Activated naive CD8-positive, alpha-beta T cell treated with anti-CD3 and anti-CD28 coated beads, Interleukin-2, amount 10 ng/mL, durations not matched to agents 7 days and 5 days (primary cell): Measurements from ENCODE around the gene NNAT. TPM values are rescaled to one million over a fixed set of nuclear protein-coding genes. Genes with fewer than 3 reads are reported as not detected.

ENCODE experiments used
- ATAC-seq: fragments of 150-1000 bp; cut with Tn5 transposase; one replicate; pipeline ENCODE4 v1.10.0; 2021; ENCODE audit warnings: low read depth, moderate library complexity
- POLR2A ChIA-PET: fragments of 350-600 bp; sonication (Branson Sonifier 250); formaldehyde crosslinking; loops from one replicate; lab custom pipeline; 2021; ENCODE audit warnings: antibody characterized with exemption; lab: Charles Lee
- DNase-seq: peaks from one replicate; pipeline ENCODE4 v3.0.0; 2021
- H3K27ac Mint-ChIP-seq: one replicate; pipeline ENCODE4 v1.8.0; 2022; ENCODE audit warnings: mild to moderate bottlenecking, mixed read lengths
- H3K27me3 Mint-ChIP-seq: one replicate; pipeline ENCODE4 v1.8.0; 2022; ENCODE audit warnings: mild to moderate bottlenecking, moderate library complexity, mixed read lengths
- H3K36me3 Mint-ChIP-seq: one replicate; pipeline ENCODE4 v1.8.0; 2021; ENCODE audit warnings: mild to moderate bottlenecking, mixed read lengths
- H3K4me1 Mint-ChIP-seq: one replicate; pipeline ENCODE4 v1.8.0; 2021; ENCODE audit warnings: mixed read lengths
- H3K4me3 Mint-ChIP-seq: one replicate; pipeline ENCODE4 v1.8.0; 2022; ENCODE audit warnings: mild to moderate bottlenecking, moderate library complexity, mixed read lengths
- H3K9me3 Mint-ChIP-seq: one replicate; pipeline ENCODE4 v1.8.0; 2021; ENCODE audit warnings: mixed read lengths
- total RNA-seq, 2 experiments: library from RNA; stranded (reverse); gene quantifications; one replicate each; pipeline ENCODE4 v1.2.3, GENCODE V29; 2021

Gene NNAT
- total RNA-seq, 2 experiments from 2014 or later, result 0.58 TPM; not detected in 1

- Mint-ChIP-seq H3K27ac (no peak overlapping the region), H3K27me3 (peaks cover 46% of the 10 kb centered on the region), H3K4me3 (no peak overlapping the region), H3K36me3 (no peaks in the 10 kb centered on the region), H3K4me1 (no peaks in the 10 kb centered on the region), H3K9me3 (no peaks in the 10 kb centered on the region)
- POLR2A ChIA-PET, result no interaction called here
- ATAC-seq (no peak), DNase-seq (peak; percentile 71)
Observed at GRCh38 chr20:37564388-37565133, 43.5 kb downstream of the NNAT start.

GRCh38 chr20:37565134-37565811, 44.2 kb downstream of the NNAT start:
- Mint-ChIP-seq H3K27ac (no peak overlapping the region), H3K4me3 (no peak overlapping the region), H3K27me3 (peaks cover 47% of the 10 kb centered on the region), H3K4me1 (no peaks in the 10 kb centered on the region), H3K36me3 (no peaks in the 10 kb centered on the region), H3K9me3 (no peaks in the 10 kb centered on the region)
- DNase-seq, result no peak
- POLR2A ChIA-PET, result no interaction called here
- ATAC-seq, result no peak

GRCh38 chr20:37566590-37567330, 45.7 kb downstream of the NNAT start:
- POLR2A ChIA-PET, result no interaction called here
- peaks cover 47% of the 10 kb centered on the region for H3K27me3 Mint-ChIP-seq
- no peak for DNase-seq
- H3K27ac Mint-ChIP-seq, result no peak overlapping the region
- no peak overlapping the region for H3K4me3 Mint-ChIP-seq
- no peaks in the 10 kb centered on the region for H3K4me1 Mint-ChIP-seq
- no peak for ATAC-seq
- no peaks in the 10 kb centered on the region for H3K36me3 Mint-ChIP-seq
- H3K9me3 Mint-ChIP-seq, result no peaks in the 10 kb centered on the region

GRCh38 chr20:37567331-37567665, 46.2 kb downstream of the NNAT start:
- Mint-ChIP-seq H3K27ac (no peak overlapping the region), H3K27me3 (peaks cover 48% of the 10 kb centered on the region), H3K4me1 (no peaks in the 10 kb centered on the region), H3K4me3 (no peak overlapping the region), H3K9me3 (no peaks in the 10 kb centered on the region), H3K36me3 (no peaks in the 10 kb centered on the region)
- ATAC-seq, result no peak
- POLR2A ChIA-PET, result no interaction called here
- no peak for DNase-seq

GRCh38 chr20:37567671-37568588, 46.9 kb downstream of the NNAT start:
- no peaks in the 10 kb centered on the region for H3K9me3 Mint-ChIP-seq
- H3K36me3 Mint-ChIP-seq, result no peaks in the 10 kb centered on the region
- no peak overlapping the region for H3K4me3 Mint-ChIP-seq
- peaks cover 51% of the 10 kb centered on the region for H3K27me3 Mint-ChIP-seq
- DNase-seq, result no peak
- no peaks in the 10 kb centered on the region for H3K4me1 Mint-ChIP-seq
- H3K27ac Mint-ChIP-seq, result no peak overlapping the region
- ATAC-seq, result no peak
- POLR2A ChIA-PET, result no interaction called here

GRCh38 chr20:37570419-37570818, 49.4 kb downstream of the NNAT start:
- POLR2A ChIA-PET, result no interaction called here
- no peak for DNase-seq
- no peak for ATAC-seq
- Mint-ChIP-seq H3K4me3 (no peak overlapping the region), H3K27ac (no peak overlapping the region), H3K36me3 (no peaks in the 10 kb centered on the region), H3K27me3 (peaks cover 45% of the 10 kb centered on the region), H3K4me1 (no peaks in the 10 kb centered on the region), H3K9me3 (no peaks in the 10 kb centered on the region)

- Mint-ChIP-seq H3K4me3 (no peak overlapping the region), H3K27ac (no peak overlapping the region), H3K9me3 (no peaks in the 10 kb centered on the region), H3K36me3 (no peaks in the 10 kb centered on the region), H3K27me3 (peaks cover 41% of the 10 kb centered on the region), H3K4me1 (no peaks in the 10 kb centered on the region)
- DNase-seq (no peak), ATAC-seq (no peak)
- POLR2A ChIA-PET, result no interaction called here
Observed at GRCh38 chr20:37571033-37571432, 50.0 kb downstream of the NNAT start.

Other genes with a start within 250 kb of the NNAT start
- 10 to 100 TPM; 12.0 to 13.4 TPM for gene MANBAL, start 231.6 kb upstream of the NNAT start, total RNA-seq
- gene SRC, start 175.1 kb upstream of the NNAT start, total RNA-seq, result 1 to 10 TPM; 4.5 to 5.6 TPM
- 10 to 100 TPM; 51.0 to 54.6 TPM for gene BLCAP, start 6.6 kb downstream of the NNAT start, total RNA-seq
- 10 to 100 TPM; 62.3 to 66.7 TPM for gene CTNNBL1, start 172.8 kb downstream of the NNAT start, total RNA-seq